OCI-LY1 (cell line): ENCODE measurements around the gene IFT88.

Experiments used
- CTCF ChIP-seq: fragments of 200-600 bp; sonication (generic), shearing (Covaris generic); IDR thresholded peaks from 2 replicates; pipeline ENCODE4 v1.5.1; 2017; ENCODE audit warnings: mild to moderate bottlenecking, antibody characterized with exemption, low read length, moderate library complexity, mixed read lengths
- EZH2 ChIP-seq: fragments of 200-600 bp; sonication (generic), shearing (Covaris generic); IDR thresholded peaks from 2 replicates; pipeline ENCODE4 v1.8.0; 2017; ENCODE audit warnings: borderline replicate concordance, mixed run types, mild to moderate bottlenecking, antibody characterized with exemption, low read length, moderate library complexity, mixed read lengths

DNA sequence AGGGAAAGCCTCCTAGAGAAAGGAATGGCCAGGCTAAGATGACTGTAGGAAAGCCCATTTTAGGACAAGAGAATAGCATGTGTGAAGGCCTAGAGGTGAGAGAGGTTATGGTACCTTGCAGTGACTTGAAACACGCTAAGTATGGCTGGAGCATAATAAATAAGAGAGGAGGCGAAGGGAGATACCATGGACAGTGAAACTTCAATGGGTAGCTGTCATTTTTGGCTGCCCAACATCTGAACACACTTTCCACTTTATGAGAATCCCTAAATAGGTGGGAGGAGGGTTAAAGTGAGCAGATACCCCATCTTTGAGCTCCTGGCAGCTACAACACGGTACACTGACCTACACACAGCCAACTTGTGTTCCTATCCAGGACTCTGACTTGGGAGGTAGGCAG, 8.0 kb upstream of the IFT88 start:
- TF ChIP-seq EZH2 = no peak
- TF ChIP-seq CTCF = no peak
